ENCODE data around the gene NYAP1.
"Not testable (repeated sequence)": the region's sequence is repeated elsewhere in the genome, so short reads cannot be mapped to it uniquely, and the experiment has no call there.

NYAP1 gene

DNA sequence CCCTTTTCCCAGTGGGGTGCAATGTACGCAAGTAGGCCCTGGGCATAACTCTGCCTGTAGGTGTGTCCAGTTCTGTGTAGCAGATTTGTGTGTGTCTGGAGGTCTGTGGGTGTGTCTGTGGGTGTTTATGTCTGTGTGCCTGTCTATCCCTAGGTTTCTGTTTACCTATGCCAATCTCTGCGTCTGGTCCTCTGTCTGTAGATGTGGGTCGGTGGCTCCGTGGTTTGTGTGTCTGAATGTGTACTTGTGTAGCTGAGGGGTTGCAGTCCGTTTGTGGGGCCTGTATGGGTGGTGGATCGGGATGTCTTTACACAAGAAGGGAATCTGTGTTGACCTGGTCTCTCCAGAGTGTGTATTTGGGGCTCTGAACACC lies 932 bp downstream of the NYAP1 start:
- DNase-seq, result no peak

DNA sequence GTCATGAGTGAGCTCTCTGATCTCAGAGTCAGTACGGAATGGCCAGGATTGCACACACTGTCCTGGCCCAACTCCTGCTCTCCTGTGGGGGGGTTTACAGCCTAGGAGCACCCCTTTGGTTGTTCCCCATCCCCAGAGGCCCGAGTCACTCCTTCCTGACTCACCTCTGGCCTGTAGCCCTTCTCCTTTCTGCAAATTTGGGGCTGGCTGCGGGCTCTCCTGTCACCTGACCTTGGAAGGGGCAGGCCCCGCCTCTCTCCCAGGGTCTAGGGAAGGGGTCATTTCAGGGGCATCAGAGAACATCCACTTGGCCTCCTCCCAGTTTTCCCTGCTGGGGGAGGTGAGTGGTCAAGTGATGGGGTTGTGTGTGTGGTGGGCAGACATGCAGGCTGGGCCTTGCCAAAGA lies 1.7 kb downstream of the NYAP1 start:
- no peak for DNase-seq

DNA sequence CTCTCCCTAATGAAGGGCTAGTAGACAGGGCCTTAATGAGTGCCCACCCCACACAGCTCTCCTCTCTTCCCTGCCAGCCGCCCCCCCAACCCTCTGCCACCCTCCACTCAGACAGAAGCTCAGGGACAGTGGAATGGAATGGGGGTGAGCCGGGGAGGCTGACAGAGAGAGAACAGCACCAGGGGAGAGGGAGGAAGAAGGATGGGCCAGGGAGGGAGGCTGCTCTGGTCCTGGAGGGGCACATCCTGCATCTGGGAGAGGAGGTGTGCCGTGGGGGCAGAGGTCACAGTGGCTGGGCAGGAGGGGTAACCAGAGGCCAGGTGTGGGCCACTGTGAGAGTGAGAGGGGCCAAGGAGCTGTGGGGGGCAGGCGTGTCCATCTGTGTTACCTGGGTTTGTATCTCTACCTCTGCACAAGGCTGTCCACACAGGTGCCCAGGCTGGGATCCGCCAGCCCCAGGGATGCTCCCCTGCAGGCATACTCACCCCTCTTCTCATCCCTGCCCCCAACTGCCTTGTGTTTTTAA lies 2.4 kb downstream of the NYAP1 start:
- no peak for DNase-seq

DNA sequence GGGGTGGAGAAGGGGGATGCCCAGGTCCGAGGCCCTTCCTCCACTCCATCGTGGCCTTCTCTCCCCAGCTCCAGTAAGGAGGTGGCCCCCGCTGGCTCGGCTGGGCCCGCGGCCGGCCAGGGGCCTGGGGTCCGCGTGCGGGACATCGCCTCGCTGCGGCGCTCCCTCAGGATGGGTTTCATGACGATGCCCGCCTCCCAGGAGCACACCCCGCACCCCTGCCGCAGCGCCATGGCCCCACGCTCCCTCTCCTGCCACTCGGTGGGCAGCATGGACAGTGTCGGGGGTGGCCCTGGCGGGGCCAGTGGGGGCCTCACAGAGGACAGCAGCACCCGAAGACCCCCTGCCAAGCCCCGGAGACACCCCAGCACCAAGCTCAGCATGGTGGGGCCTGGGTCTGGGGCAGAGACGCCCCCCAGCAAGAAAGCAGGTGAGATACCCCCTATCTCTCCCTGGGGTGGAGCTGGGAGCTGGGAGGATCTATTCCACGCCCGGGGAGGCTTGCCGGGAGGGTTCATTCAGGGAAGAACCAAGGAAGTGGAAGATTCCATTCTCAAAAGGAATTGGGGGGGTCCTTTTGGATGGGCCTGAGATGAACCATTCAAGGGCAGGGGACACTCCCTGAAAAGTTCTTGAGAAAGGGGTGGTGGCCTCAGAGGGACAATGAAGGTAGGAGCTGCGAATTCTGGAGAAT lies 3.2 kb downstream of the NYAP1 start:
- DNase-seq, result no peak

DNA sequence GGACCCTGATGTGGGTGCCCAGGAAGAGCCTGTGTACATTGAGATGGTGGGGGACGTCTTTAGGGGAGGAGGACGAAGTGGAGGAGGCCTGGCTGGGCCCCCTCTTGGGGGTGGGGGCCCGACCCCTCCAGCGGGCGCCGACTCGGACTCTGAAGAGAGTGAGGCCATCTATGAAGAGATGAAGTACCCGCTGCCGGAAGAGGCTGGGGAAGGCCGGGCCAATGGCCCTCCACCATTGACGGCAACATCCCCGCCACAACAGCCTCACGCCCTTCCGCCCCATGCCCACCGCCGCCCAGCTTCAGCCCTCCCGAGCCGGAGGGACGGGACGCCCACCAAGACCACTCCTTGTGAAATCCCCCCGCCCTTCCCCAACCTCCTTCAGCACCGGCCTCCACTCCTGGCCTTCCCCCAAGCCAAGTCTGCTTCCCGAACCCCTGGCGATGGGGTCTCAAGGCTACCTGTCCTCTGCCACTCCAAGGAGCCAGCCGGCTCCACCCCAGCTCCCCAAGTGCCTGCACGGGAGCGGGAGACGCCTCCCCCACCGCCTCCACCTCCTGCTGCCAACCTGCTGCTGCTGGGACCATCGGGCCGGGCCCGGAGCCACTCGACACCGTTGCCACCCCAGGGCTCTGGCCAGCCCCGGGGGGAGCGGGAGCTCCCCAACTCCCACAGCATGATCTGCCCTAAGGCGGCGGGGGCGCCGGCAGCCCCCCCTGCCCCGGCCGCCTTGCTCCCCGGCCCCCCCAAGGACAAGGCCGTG lies 4.8 kb downstream of the NYAP1 start:
- DNase-seq, result no peak

GRCh38 chr7:100489121-100489520 lies 5.4 kb downstream of the NYAP1 start:
- DNase-seq, result no peak

GRCh38 chr7:100489824-100490223 lies 6.1 kb downstream of the NYAP1 start:
- DNase-seq, result no peak

- DNase-seq, result no peak
These were observed 6.9 kb downstream of the NYAP1 start for GRCh38 chr7:100490483-100491191.

GRCh38 chr7:100491192-100491578 lies 7.5 kb downstream of the NYAP1 start:
- no peak for DNase-seq

GRCh38 chr7:100492738-100493475 lies 9.2 kb downstream of the NYAP1 start:
- DNase-seq, result no peak

- no peak for DNase-seq
These were observed 9.9 kb downstream of the NYAP1 start for GRCh38 chr7:100493476-100494264.

DNA sequence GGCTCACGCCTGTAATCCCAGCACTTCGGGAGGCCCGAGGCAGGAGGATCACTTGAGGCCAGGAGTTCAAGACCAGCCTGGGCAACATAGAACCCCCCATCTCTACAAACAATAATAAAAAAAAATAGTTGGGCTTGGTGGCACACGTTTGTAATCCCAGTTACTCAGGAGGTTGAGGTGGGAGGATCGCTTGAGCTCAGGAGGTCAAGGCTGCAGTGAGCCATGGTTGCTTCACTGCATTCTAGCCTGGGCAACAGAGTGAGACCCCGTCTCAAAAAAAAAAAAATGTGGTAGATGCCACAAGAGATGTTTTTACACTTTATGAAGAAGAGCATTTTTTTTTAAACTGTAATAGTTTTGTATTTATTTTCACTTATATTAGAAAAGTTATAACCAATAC lies 12.8 kb downstream of the NYAP1 start:
- DNase-seq, result no peak

- DNase-seq, result not testable (repeated sequence)
These were observed 17.0 kb downstream of the NYAP1 start for GRCh38 chr7:100500743-100501142.

- DNase-seq, result not testable (repeated sequence)
These were observed 20.3 kb downstream of the NYAP1 start for GRCh38 chr7:100504031-100504430.

DNA sequence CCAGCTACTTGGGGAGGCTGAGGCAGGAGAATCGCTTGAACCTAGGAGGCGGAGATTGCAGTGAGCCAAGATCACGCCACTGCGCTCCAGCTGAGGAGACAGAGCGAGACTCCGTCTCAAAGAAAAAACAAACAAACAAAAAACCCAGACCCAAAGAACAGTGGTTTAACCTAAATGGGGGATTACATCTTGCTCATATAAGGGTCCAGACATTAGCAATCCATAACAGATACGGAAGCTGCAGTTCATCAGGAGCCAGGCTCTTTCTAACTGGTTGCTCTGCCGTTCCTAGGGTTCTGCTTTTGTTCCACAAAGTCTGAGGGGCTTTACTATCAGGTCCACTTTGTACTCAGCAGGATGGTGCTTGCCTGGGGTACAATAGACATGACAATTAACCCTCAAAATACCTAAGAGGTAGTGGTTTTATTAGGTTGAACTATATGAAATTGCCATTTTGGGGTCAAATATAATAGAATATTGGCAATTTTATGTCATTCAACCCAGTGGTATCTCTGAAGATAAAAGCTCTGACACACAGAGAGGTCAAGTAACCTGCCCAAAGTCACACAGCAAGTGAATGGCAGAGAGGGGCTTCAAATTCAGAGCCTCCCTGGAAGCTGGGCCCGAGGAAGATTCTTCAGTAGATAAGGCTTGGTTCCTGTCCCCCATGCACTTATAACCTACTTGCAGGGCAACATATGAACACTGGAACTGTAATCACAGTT lies 21.3 kb downstream of the NYAP1 start:
- DNase-seq, result no peak

DNA sequence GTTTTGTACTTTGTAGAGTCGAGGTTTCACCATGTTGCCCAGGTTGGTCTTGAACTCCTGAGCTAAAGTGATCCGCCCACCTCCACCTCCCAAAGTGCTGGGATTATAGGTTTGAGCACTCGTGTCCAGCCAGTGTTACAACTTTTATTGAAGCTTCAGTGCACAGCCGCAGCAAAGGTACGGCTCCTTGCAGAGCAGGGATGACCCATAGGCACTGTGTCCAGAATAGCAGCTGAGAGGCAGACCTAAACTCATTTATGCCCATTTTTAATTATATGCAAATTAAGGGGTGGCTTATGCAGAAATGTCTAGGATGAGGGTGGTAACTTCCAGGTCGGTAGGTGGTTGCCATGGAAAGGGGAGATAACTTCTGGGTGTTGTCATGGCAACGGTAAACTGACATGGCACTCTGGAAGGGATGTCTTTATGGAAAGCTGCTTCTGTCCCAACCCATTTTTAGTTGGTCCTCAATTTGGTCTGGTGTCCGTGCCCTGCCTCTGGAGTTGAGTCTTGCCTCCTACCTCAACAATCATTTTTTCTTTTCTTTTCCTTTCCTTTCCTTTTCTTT lies 22.7 kb downstream of the NYAP1 start:
- no peak for DNase-seq

DNA sequence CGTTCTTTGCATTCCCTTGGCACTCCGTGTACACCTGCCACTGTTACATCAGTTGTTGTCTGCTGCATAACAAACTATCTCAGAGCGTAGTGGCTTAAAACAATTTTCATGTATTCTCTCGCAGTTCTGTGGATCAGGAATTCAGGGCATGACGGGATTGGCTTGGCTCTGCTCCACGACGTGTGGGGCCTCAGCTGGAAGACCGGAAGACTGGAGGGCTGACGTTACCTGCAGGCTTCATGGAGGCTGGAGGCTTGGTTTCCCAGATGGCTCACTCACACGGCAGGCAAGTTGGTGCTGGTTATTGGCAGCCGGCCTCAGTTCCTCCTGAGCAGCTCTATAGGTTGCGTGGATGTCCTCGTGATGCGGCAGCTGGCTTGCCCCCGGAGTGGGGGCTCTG lies 25.5 kb downstream of the NYAP1 start:
- DNase-seq, result no peak

DNA sequence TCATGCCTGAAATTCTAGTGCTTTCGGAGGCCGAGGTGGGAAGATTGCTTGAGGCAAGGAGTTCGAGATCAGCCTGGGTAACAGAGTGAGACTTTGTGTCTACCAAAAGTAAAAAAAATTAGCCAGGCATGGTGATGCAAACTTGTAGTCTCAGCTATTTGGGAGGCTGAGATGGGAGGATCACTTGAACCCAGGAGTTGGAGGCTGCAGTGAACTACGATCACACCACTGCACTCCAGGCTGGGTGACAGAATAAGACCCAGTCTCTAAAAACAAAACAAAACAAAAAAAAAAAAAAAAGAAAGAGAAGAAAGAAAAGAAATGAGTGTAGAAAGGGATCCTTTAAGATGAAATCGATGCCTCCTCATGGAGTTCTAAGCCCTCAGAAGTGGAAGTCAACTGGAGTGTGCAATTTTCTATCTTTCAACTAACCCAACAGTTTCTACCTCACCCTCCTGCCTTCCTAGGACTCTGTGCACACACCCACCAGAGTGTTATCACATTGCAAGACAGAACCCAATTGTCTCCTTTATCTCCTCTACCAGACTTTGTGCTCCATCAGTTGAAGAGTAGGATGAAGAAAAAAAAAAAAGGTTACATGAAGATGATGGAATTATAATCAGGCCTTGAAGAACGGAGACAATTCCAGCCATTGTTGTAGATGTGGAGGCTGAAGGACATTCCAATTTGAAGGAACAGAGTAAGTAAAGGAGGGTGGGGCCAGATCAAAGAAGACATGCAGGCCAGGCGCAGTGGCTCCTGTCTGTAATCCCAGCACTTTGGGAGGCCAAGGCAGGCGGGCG lies 26.9 kb downstream of the NYAP1 start:
- DNase-seq, result no peak

- DNase-seq, result no peak
These were observed 29.6 kb downstream of the NYAP1 start for GRCh38 chr7:100513212-100513810.

- no peak for DNase-seq
These were observed 31.4 kb downstream of the NYAP1 start for GRCh38 chr7:100515072-100515532.

Data from GOT3 (cell line).